Urinary bladder (tissue), 4 donors: ENCODE results near the gene FOXP1. TPM values are rescaled to one million over a fixed set of nuclear protein-coding genes. Genes with fewer than 3 reads are reported as not detected.

Experiments used
- DNase-seq: peaks from one replicate; pipeline ENCODE4 v3.0.0-alpha.2; 2015; ENCODE audit errors: extremely low spot score
- H3K27ac ChIP-seq: one replicate; pipeline ENCODE4 v1.5.1; 2013; ENCODE audit warnings: low read depth, mild to moderate bottlenecking, moderate library complexity
- H3K36me3 ChIP-seq: one replicate; pipeline ENCODE4 v1.6.1; 2013; ENCODE audit warnings: mild to moderate bottlenecking, moderate library complexity; ENCODE audit not compliant: insufficient read depth
- H3K4me1 ChIP-seq: one replicate; pipeline ENCODE4 v1.6.1; 2013; ENCODE audit warnings: mild to moderate bottlenecking, moderate library complexity; ENCODE audit not compliant: insufficient read depth
- H3K4me3 ChIP-seq: one replicate; pipeline ENCODE4 v1.5.1; 2013; ENCODE audit warnings: low read depth, low read length
- WGBS: extraction: QIAGEN DNeasy Blood & Tissue Kit; methylation state at CpG from one replicate; pipeline ENCODE4 v1.1.7; 2013; 5-methylcytosine and 5-hydroxymethylcytosine counted together
- polyA plus RNA-seq: library from polyadenylated mRNA; stranded (reverse); fragments of 200-250 nt; gene quantifications from one replicate; pipeline ENCODE4 v1.2.3, GENCODE V29; 2013
- total RNA-seq: library from RNA; depleted of rRNA; stranded (reverse); fragments of >200 nt; gene quantifications from one replicate; pipeline ENCODE4 v1.2.3, GENCODE V29; 2014
- donor health status: healthy with polysubstance abuse.
- donor health status: healthy.

FOXP1 gene
- total and polyA plus RNA-seq, 2 donors = 27.4 to 176 TPM

GRCh38 chr3:71409352-71409751, 174.2 kb downstream of the FOXP1 start:
- no peaks in the 10 kb centered on the region for H3K4me1 ChIP-seq
- no peak overlapping the region for H3K4me3 ChIP-seq
- no peaks in the 10 kb centered on the region for H3K36me3 ChIP-seq
- no peak overlapping the region for H3K27ac ChIP-seq
- no peak for DNase-seq
- 98% methylated on average over 1 of the region's 1 CpG for WGBS

- Histone ChIP-seq H3K4me3 (no peak overlapping the region), H3K4me1 (no peaks in the 10 kb centered on the region), H3K27ac (no peak overlapping the region), H3K36me3 (no peaks in the 10 kb centered on the region)
- DNase-seq = no peak
- 90% methylated on average over 2 of the region's 2 CpGs for WGBS
Measured at GRCh38 chr3:71408903-71409302, 174.6 kb downstream of the FOXP1 start.

GRCh38 chr3:71407823-71408222, 175.7 kb downstream of the FOXP1 start:
- H3K36me3 ChIP-seq = no peaks in the 10 kb centered on the region
- WGBS = 28% methylated on average over 10 of the region's 10 CpGs
- DNase-seq = no peak
- H3K27ac ChIP-seq = no peak overlapping the region
- H3K4me3 ChIP-seq = no peak overlapping the region
- no peaks in the 10 kb centered on the region for H3K4me1 ChIP-seq

- 46% methylated on average over 10 of the region's 10 CpGs for WGBS
- no peak for DNase-seq
- Histone ChIP-seq H3K4me1 (no peaks in the 10 kb centered on the region), H3K36me3 (no peaks in the 10 kb centered on the region), H3K4me3 (no peak overlapping the region), H3K27ac (no peak overlapping the region)
Measured at GRCh38 chr3:71406972-71407810, 176.3 kb downstream of the FOXP1 start.

DNA sequence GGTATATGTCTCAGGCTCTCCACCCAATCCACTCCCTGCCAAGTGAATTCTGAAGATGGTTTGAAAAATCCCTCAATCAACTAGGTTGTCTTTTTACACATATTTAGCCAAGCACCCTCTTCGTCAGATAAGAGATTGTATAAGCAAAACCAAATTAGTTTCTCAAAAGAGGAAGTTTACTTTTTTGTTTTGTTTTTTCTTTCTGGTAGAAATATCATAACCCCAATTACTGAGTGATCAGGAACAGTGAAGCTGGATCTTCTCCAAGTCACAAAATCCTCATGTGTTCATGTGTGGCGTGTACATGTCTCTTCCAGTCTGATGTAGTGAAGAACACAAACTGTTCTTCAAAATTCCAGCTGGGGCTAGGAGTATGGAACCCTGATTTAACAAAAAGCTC, 180.6 kb downstream of the FOXP1 start:
- WGBS = 77% methylated on average over 2 of the region's 2 CpGs
- Histone ChIP-seq H3K4me1 (no peaks in the 10 kb centered on the region), H3K4me3 (no peak overlapping the region), H3K36me3 (no peaks in the 10 kb centered on the region), H3K27ac (no peak overlapping the region)
- DNase-seq = no peak

- Histone ChIP-seq H3K27ac (no peak overlapping the region), H3K4me1 (no peaks in the 10 kb centered on the region), H3K36me3 (no peaks in the 10 kb centered on the region), H3K4me3 (no peak overlapping the region)
- WGBS = 89% methylated on average over 4 of the region's 4 CpGs
- no peak for DNase-seq
Measured at GRCh38 chr3:71402280-71402679, 181.2 kb downstream of the FOXP1 start.

- Histone ChIP-seq H3K4me3 (no peak overlapping the region), H3K27ac (no peak overlapping the region), H3K4me1 (no peaks in the 10 kb centered on the region), H3K36me3 (no peaks in the 10 kb centered on the region)
- no peak for DNase-seq
- 87% methylated on average over 12 of the region's 12 CpGs for WGBS
Measured at GRCh38 chr3:71401695-71402231, 181.8 kb downstream of the FOXP1 start.

DNA sequence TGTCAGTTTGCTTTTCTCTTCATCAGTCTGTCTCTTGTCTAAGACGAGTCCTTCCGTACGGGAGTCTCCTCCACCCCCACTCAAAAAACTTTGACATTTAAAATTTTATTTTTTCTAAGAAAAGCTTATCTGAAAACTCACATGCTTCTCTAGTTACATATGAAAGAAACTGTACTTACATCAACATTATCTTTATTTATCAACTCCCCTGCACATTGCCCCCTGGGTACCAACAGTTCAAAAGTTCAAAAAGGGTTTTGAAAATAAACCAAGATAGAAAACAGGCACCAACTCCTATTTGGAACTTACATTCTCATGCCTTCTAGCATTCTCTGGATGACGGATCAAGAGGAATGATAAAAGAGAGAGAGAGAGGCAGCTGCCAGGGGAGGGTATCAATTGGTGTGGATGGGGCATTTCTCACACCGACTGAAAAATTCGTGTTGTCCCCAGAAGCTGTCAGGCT, 182.5 kb downstream of the FOXP1 start:
- no peak overlapping the region for H3K27ac ChIP-seq
- 68% methylated on average over 6 of the region's 6 CpGs for WGBS
- H3K4me3 ChIP-seq = no peak overlapping the region
- DNase-seq = no peak
- H3K4me1 ChIP-seq = no peaks in the 10 kb centered on the region
- no peaks in the 10 kb centered on the region for H3K36me3 ChIP-seq

GRCh38 chr3:71399478-71399877, 184.1 kb downstream of the FOXP1 start:
- Histone ChIP-seq H3K36me3 (no peaks in the 10 kb centered on the region), H3K4me1 (no peaks in the 10 kb centered on the region), H3K27ac (no peak overlapping the region), H3K4me3 (no peak overlapping the region)
- 98% methylated on average over 3 of the region's 3 CpGs for WGBS
- DNase-seq = no peak

GRCh38 chr3:71398157-71398836, 185.2 kb downstream of the FOXP1 start:
- DNase-seq = no peak
- WGBS = 45% methylated on average over 4 of the region's 4 CpGs
- H3K4me1 ChIP-seq = no peaks in the 10 kb centered on the region
- H3K27ac ChIP-seq = no peak overlapping the region
- no peaks in the 10 kb centered on the region for H3K36me3 ChIP-seq
- no peak overlapping the region for H3K4me3 ChIP-seq

DNA sequence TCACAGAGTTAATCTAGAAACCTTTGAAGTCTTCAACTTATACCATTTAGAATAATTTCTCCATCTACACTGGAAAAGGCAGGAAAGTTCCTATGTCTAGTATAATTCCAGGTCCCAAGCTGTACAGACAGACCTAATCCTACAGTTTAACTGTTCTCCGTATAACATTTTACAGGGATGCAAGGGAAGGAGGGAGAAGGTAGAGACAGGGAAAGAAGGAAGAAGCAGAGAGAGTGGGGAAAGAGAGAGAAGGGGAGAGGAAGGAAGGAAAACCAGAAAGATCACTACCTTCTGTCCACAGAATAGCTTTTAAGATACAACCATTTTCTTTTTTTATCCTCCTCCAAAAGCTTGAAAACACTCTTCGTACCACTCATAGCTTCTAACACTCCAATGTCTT, 185.8 kb downstream of the FOXP1 start:
- WGBS = 63% methylated on average over 2 of the region's 2 CpGs

DNA sequence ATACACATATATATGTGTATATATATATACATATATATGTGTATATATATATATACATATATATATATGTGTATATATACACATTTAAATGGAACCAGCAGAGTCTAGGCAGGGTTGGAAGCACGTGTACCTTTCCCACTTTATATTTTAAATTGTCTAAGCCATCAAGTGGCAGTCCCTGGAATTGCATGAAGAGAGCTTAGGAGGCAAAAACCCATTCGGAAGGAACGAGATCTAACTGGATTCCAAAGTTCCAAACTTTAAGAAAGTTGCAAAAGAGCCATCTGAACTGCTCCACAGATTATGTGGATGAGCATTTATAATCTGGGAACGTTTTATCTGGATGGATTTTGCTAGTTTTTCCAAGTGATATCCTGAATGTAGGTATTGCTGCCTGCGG, 186.5 kb downstream of the FOXP1 start:
- Histone ChIP-seq H3K27ac (no peak overlapping the region), H3K4me1 (no peaks in the 10 kb centered on the region), H3K36me3 (no peaks in the 10 kb centered on the region), H3K4me3 (no peak overlapping the region)
- 34% methylated on average over 5 of the region's 5 CpGs for WGBS
- DNase-seq = no peak

More for the DNA sequence above, 185.8 kb downstream of the FOXP1 start:
- DNase-seq = no peak
- Histone ChIP-seq H3K27ac (no peak overlapping the region), H3K4me1 (no peaks in the 10 kb centered on the region), H3K36me3 (no peaks in the 10 kb centered on the region), H3K4me3 (no peak overlapping the region)

DNA sequence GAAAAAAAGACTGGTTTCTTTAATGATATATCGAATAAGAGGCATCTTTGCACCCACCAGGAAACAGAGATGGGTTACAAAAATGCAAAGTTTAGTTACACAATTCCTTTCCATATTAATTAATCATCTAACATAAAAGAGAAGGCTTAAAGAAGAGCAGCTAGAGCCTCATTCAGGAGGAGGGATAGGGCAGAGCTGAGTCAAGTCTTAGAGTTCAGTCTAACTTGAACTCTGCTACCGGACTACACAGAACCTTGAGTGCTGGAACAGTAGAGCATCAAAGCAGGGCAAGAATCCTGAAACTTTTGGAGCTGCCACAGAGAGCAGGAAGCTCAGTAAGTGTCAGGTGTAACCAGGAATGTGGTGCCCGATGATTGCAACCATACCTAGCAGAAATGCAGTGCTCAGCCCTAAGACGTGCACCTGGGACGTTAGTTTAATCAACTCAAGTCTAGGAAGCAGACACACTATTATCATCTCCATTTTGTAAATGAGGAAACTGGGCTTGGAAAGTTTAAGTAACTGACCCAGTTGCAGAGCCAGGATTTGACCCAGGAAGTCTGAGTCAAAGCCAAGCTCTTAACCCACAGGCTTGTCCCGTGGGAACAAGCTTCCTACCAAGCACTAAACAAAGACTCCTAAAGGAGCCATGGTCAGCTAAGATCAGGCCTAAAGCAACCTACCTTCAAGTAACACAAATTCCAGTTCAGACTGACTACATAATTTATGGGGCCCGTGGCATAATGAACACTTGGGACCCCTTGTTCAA, 187.4 kb downstream of the FOXP1 start:
- 83% methylated on average over 7 of the region's 7 CpGs for WGBS
- Histone ChIP-seq H3K36me3 (no peaks in the 10 kb centered on the region), H3K27ac (no peak overlapping the region), H3K4me3 (no peak overlapping the region), H3K4me1 (no peaks in the 10 kb centered on the region)
- DNase-seq = no peak
